GM12878 (cell line): ENCODE results near the gene TPBGL.

Experiments
- CBFB ChIP-seq: IDR thresholded peaks from 2 replicates; pipeline ENCODE4 v1.6.1; 2016; ENCODE audit warnings: antibody characterized with exemption, low read depth
- CBX3 ChIP-seq: fragments of 200-600 bp; sonication (generic); IDR thresholded peaks from 2 replicates; pipeline ENCODE4 v1.6.1; 2016; ENCODE audit warnings: low read depth, borderline replicate concordance
- EGR1 ChIP-seq, 2 experiments: IDR thresholded peaks; 1 replicate in 1 of 2; 2 replicates in 1 of 2; pipeline ENCODE4 v1.6.1; 2011 to 2012; ENCODE audit warnings: low read depth in 2 of 2, low read length in 2 of 2, borderline replicate concordance in 1 of 2, mild to moderate bottlenecking in 1 of 2, moderate library complexity in 1 of 2
- GABPA ChIP-seq: IDR thresholded peaks from 2 replicates; pipeline ENCODE4 v1.6.1; 2014; ENCODE audit warnings: antibody characterized with exemption, low read depth, mild to moderate bottlenecking, inconsistent platforms
- IRF4 ChIP-seq: IDR thresholded peaks from 2 replicates; pipeline ENCODE4 v1.6.1; 2011; ENCODE audit warnings: low read depth, low read length
- JUNB ChIP-seq: IDR thresholded peaks from 2 replicates; pipeline ENCODE4 v1.6.1; 2016; ENCODE audit warnings: antibody characterized with exemption, mild to moderate bottlenecking
- POLR2A ChIP-seq: IDR thresholded peaks from 2 replicates; pipeline ENCODE4 v1.6.1; 2011; ENCODE audit warnings: low read depth, mild to moderate bottlenecking, low read length
- RB1 ChIP-seq: fragments of 450-650 bp; formaldehyde crosslinking; IDR thresholded peaks from 2 replicates; pipeline ENCODE4 v1.6.1; 2017; ENCODE audit warnings: mild to moderate bottlenecking, borderline replicate concordance
- RCOR1 ChIP-seq: conservative IDR thresholded peaks from 2 replicates; pipeline ENCODE4 v1.6.1; 2012; ENCODE audit warnings: low read depth, low read length, improper control_type of control experiment
- RFX5 ChIP-seq: IDR thresholded peaks from 2 replicates; pipeline ENCODE4 v1.6.1; 2011; ENCODE audit warnings: low read depth, low read length, improper control_type of control experiment
- SIN3A ChIP-seq: IDR thresholded peaks from 2 replicates; pipeline ENCODE4 v1.6.1; 2012; ENCODE audit warnings: low read depth, low read length, improper control_type of control experiment
- USF2 ChIP-seq: IDR thresholded peaks from 2 replicates; pipeline ENCODE4 v1.6.1; 2011; ENCODE audit warnings: low read depth, low read length, improper control_type of control experiment, borderline replicate concordance
- ZNF217 ChIP-seq: fragments of 450-650 bp; IDR thresholded peaks from 2 replicates; pipeline ENCODE4 v1.6.1; 2017; ENCODE audit warnings: antibody characterized with exemption, mild to moderate bottlenecking
- TF ChIP-seq, protein P1 (sequence below), 3 experiments: IDR thresholded peaks in 2 of 3; conservative IDR thresholded peaks in 1 of 3; 2 replicates each; pipeline ENCODE4 v1.5.1; 2011; ENCODE audit warnings: low read depth in 3 of 3, low read length in 3 of 3, mild to moderate bottlenecking in 3 of 3, control low read depth in 2 of 3, moderate library complexity in 2 of 3, inconsistent platforms in 1 of 3, mixed read lengths in 1 of 3; ENCODE audit not compliant: control insufficient read depth in 2 of 3, insufficient read depth in 1 of 3; ENCODE audit errors: extremely low read depth in 1 of 3

DNA sequence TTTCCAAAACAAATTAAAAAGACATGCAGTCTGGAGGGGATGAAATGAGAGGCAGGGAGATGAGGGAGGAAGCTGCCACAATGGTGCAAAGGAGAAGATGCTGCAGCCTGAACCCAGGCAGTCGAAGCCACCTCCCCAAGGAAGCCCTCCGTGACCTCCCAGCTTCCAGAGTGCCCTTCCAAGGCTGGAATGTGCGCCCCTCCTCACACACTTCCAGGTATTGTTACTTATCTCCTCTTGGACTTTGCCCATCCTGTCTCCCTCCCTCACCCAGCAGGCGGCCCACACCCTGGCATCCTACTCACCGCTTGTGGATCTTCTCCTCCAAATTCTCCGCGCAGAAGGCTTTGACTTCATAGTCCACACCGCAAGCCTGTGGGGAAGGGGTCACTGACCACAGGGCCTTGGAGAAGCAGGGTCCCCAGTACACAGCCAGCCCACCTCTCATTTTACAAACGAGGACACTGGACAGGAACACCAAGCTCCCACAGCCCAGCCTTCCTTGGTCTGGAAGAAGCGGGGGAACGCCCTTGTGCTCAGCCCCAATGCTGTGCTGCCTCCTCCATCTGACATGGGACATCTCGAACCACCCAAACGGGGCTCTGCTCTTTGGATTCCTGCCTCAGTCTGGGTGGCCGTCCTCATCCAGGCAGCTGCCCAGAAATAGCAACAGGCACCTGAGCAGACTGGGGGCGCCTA, 40.3 kb downstream of the TPBGL start:
- TF ChIP-seq, protein P1, sequence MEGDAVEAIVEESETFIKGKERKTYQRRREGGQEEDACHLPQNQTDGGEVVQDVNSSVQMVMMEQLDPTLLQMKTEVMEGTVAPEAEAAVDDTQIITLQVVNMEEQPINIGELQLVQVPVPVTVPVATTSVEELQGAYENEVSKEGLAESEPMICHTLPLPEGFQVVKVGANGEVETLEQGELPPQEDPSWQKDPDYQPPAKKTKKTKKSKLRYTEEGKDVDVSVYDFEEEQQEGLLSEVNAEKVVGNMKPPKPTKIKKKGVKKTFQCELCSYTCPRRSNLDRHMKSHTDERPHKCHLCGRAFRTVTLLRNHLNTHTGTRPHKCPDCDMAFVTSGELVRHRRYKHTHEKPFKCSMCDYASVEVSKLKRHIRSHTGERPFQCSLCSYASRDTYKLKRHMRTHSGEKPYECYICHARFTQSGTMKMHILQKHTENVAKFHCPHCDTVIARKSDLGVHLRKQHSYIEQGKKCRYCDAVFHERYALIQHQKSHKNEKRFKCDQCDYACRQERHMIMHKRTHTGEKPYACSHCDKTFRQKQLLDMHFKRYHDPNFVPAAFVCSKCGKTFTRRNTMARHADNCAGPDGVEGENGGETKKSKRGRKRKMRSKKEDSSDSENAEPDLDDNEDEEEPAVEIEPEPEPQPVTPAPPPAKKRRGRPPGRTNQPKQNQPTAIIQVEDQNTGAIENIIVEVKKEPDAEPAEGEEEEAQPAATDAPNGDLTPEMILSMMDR (IDR thresholded peaks at IDR 0.05 in 2 of 3, conservative IDR thresholded peaks at IDR 0.05 in 1 of 3; ENCODE audit: control insufficient read depth in 2 of 3, extremely low read depth in 1 of 3, insufficient read depth in 1 of 3, low read depth in 3 of 3, low read length in 3 of 3), result no peak
- TF ChIP-seq RCOR1, result no peak
- no peak for TF ChIP-seq RB1
- no peak for TF ChIP-seq ZNF217
- no peak for TF ChIP-seq USF2
- TF ChIP-seq CBX3, result no peak
- no peak for TF ChIP-seq GABPA
- no peak for TF ChIP-seq SIN3A
- no peak for TF ChIP-seq CBFB
- no peak for TF ChIP-seq RFX5
- no peak for TF ChIP-seq POLR2A
- no peak for TF ChIP-seq IRF4
- TF ChIP-seq JUNB, result no peak
- TF ChIP-seq EGR1 (IDR thresholded peaks at IDR 0.05; ENCODE audit: borderline replicate concordance in 1 of 2, low read depth in 2 of 2, low read length in 2 of 2), result no peak
